ENCODE measurements around the gene ARPP19.
"Not testable (repeated sequence)": the region's sequence is repeated elsewhere in the genome, so short reads cannot be mapped to it uniquely, and the experiment has no call there.

ARPP19 gene

GRCh38 chr15:52568601-52569585 is at the start of gene ARPP19:
Gene ARPP19 (minus strand): TSS chr15:52569030. CDS start chr15:52568892, 138 bp downstream.
- DNase-seq, result peak; percentile 88

- DNase-seq, result no peak
These were observed 48.2 kb upstream of the ARPP19 start for GRCh38 chr15:52617026-52617425.

GRCh38 chr15:52615302-52615701 is 46.5 kb upstream of the ARPP19 start:
- no peak for DNase-seq

- DNase-seq, result no peak
These were observed 40.8 kb upstream of the ARPP19 start for GRCh38 chr15:52609593-52609992.

GRCh38 chr15:52584414-52584813 is 15.6 kb upstream of the ARPP19 start:
- no peak for DNase-seq

GRCh38 chr15:52579852-52580251 is 11.0 kb upstream of the ARPP19 start:
- DNase-seq, result no peak

GRCh38 chr15:52576692-52577091 is 7.9 kb upstream of the ARPP19 start:
- DNase-seq, result no peak

- DNase-seq, result not testable (repeated sequence)
These were observed 6.7 kb upstream of the ARPP19 start for GRCh38 chr15:52575573-52575972.

- no peak for DNase-seq
These were observed 6.2 kb upstream of the ARPP19 start for GRCh38 chr15:52575072-52575471.

- not testable (repeated sequence) for DNase-seq
These were observed 5.8 kb upstream of the ARPP19 start for GRCh38 chr15:52574623-52575022.

- no peak for DNase-seq
These were observed 794 bp downstream of the ARPP19 start for GRCh38 chr15:52567871-52568600.

- no peak for DNase-seq
These were observed 1.9 kb downstream of the ARPP19 start for GRCh38 chr15:52566889-52567288.

- DNase-seq, result peak; percentile 70
These were observed 3.1 kb downstream of the ARPP19 start for GRCh38 chr15:52565417-52566358.

GRCh38 chr15:52563501-52564060 is 5.2 kb downstream of the ARPP19 start:
- no peak for DNase-seq

- DNase-seq, result no peak
These were observed 9.3 kb downstream of the ARPP19 start for GRCh38 chr15:52559575-52559974.

- no peak for DNase-seq
These were observed 9.8 kb downstream of the ARPP19 start for GRCh38 chr15:52559022-52559421.

- peak; percentile 67 for DNase-seq
These were observed 10.6 kb downstream of the ARPP19 start for GRCh38 chr15:52558196-52558595.

- no peak for DNase-seq
These were observed 11.6 kb downstream of the ARPP19 start for GRCh38 chr15:52557274-52557641.

- no peak for DNase-seq
These were observed 12.1 kb downstream of the ARPP19 start for GRCh38 chr15:52556524-52557273.

- peak; percentile 24 for DNase-seq
These were observed 16.5 kb downstream of the ARPP19 start for GRCh38 chr15:52552303-52552702.

- peak; percentile 84 for DNase-seq
These were observed 17.1 kb downstream of the ARPP19 start for GRCh38 chr15:52551762-52552161.

GRCh38 chr15:52551186-52551585 is 17.6 kb downstream of the ARPP19 start:
- not testable (repeated sequence) for DNase-seq

Data from MV-4-11 (cell line).